Stimulated activated naive CD8-positive, alpha-beta T cell treated with anti-CD3 and anti-CD28 coated beads, Interleukin-15, amount 100 ng/mL, for 72 hours (primary cell): ENCODE results near the gene OR2L13.
"Not testable (repeated sequence)": the region's sequence is repeated elsewhere in the genome, so short reads cannot be mapped to it uniquely, and the experiment has no call there.

Experiments used
- ATAC-seq: fragments of 150-1000 bp; cut with Tn5 transposase; 2 replicates; pipeline ENCODE4 v1.10.0; 2021; ENCODE audit warnings: mild to moderate bottlenecking, moderate library complexity
- DNase-seq, 2 donors: peaks; one replicate each; pipeline ENCODE4 v3.0.0; 2021 to 2022
- H3K27ac Mint-ChIP-seq, 2 donors: one replicate each; pipeline ENCODE4 v1.8.0; 2022; ENCODE audit warnings: mild to moderate bottlenecking in 2 of 2, mixed read lengths in 2 of 2, moderate library complexity in 2 of 2
- H3K27me3 Mint-ChIP-seq: one replicate; pipeline ENCODE4 v1.8.0; 2022; ENCODE audit warnings: mixed read lengths
- H3K4me1 Mint-ChIP-seq: one replicate; pipeline ENCODE4 v1.8.0; 2022; ENCODE audit warnings: mild to moderate bottlenecking, mixed read lengths
- H3K4me3 Mint-ChIP-seq, 2 donors: one replicate each; pipeline ENCODE4 v1.8.0; 2022; ENCODE audit warnings: mild to moderate bottlenecking in 2 of 2, mixed read lengths in 2 of 2, moderate library complexity in 1 of 2
- H3K9me3 Mint-ChIP-seq, 2 donors: one replicate each; pipeline ENCODE4 v1.8.0; 2022; ENCODE audit warnings: mixed read lengths in 2 of 2

OR2L13 gene, protein sequence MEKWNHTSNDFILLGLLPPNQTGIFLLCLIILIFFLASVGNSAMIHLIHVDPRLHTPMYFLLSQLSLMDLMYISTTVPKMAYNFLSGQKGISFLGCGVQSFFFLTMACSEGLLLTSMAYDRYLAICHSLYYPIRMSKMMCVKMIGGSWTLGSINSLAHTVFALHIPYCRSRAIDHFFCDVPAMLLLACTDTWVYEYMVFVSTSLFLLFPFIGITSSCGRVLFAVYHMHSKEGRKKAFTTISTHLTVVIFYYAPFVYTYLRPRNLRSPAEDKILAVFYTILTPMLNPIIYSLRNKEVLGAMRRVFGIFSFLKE

DNA sequence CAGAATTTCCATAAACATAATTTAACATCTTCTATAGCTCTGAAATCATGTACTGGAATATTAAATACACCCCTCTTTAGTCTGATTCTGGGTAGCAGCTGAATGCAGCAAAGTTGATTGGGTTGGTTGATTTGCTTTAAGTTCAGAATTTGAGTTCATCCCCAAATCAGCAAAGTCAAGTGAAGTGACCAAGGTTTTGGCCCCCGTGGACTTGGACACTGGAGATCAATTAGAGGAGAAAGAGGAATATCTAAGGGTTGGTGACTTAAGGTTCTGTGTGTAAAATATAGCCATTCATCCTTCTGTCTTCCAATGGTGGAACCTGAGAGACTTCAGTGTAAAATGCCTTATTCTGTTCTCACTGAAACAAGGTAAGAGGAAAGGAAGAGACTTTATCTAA, at the start of gene OR2L13:
TSS of gene OR2L13 (plus strand) at position 301 of the 400 bp plus-strand sequence. CDS start 4,192 bp downstream, outside the sequence.
- Mint-ChIP-seq H3K27me3 (no peaks in the 10 kb centered on the region), H3K27ac (no peak within 1 kb of the TSS), H3K4me1 (no peaks in the 10 kb centered on the region), H3K4me3 (no peak within 1 kb of the TSS), H3K9me3 (peaks cover 20 to 32% of the 10 kb centered on the region in 2 donors)
- DNase-seq (no peak), ATAC-seq (no peak)

DNA sequence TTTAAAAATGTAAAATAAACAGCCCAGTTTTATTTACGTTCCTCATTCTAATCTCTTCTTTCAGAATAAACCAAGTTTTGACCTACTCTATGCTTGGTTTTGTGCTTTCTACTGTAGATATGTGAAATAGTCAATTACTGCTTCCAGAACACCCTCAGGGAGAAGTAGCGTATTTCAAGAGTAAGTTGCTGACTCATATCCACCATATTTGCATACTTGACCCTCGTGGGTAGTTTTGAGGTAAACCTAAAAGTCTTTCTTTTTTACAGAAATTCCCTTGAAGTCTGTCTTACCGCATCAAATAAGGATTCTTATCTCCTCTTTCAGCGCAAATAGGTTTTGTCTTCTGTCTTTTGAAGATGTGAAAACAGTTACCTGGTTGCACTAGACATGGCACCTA, 49.8 kb upstream of the OR2L13 start:
- peaks cover 23 to 38% of the 10 kb centered on the region in 2 donors for H3K9me3 Mint-ChIP-seq
- no peaks in the 10 kb centered on the region for H3K4me1 Mint-ChIP-seq
- ATAC-seq (no peak), DNase-seq (no peak)
- H3K27ac Mint-ChIP-seq: no peak overlapping the region
- no peak overlapping the region for H3K4me3 Mint-ChIP-seq
- H3K27me3 Mint-ChIP-seq: no peaks in the 10 kb centered on the region

DNA sequence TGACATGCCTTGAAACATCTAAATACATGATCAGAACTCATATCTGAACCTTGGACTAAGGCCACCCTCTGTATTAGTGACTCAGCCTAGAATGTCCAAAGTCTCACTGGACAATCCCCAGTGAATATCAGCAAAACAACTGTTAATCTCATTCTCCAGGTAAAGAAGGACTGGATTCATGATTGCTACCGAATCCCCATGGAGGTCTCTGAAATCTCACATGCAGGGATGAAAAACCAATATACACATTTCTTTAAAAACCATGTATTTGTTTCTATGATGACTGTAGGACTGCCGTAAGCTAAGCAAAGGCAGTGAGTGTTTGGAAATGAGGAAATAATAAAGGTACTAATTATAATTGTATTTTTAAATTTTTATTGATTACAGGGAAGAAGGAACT, 48.4 kb upstream of the OR2L13 start, which contains the start of gene OR2L3:
TSS of gene OR2L3 (plus strand) at position 301 of the 400 bp plus-strand sequence. CDS start 13,846 bp downstream, outside the sequence.
- no peak for ATAC-seq
- H3K4me3 Mint-ChIP-seq: no peak within 1 kb of the TSS

DNA sequence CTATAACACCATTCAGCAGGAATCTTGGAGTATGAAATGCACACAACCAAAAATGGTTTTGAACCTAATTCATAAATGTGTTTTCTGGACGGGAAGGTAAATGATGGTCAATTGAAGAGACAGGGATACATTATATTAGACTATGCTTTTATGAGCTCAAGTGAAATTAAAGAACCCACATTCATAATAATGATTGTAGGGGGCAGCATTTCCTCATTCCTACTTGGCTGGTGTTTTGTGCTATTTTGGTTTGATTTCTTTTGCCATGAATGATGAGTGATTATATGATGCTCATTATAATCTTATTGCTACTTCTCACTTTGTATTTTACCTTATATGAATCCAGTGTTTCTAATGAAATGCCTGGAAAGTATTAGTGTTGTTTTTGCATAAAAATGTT, 48.0 kb upstream of the OR2L13 start:
- no peak for DNase-seq
- no peak for ATAC-seq
- Mint-ChIP-seq H3K27me3 (no peaks in the 10 kb centered on the region), H3K4me3 (no peak overlapping the region), H3K4me1 (no peaks in the 10 kb centered on the region), H3K9me3 (peaks cover 19 to 33% of the 10 kb centered on the region in 2 donors), H3K27ac (no peak overlapping the region)

More for the DNA sequence above, 48.4 kb upstream of the OR2L13 start, which contains the start of gene OR2L3:
- Mint-ChIP-seq H3K27me3 (no peaks in the 10 kb centered on the region), H3K27ac (no peak within 1 kb of the TSS), H3K9me3 (peaks cover 19 to 33% of the 10 kb centered on the region in 2 donors), H3K4me1 (no peaks in the 10 kb centered on the region)
- no peak for DNase-seq

DNA sequence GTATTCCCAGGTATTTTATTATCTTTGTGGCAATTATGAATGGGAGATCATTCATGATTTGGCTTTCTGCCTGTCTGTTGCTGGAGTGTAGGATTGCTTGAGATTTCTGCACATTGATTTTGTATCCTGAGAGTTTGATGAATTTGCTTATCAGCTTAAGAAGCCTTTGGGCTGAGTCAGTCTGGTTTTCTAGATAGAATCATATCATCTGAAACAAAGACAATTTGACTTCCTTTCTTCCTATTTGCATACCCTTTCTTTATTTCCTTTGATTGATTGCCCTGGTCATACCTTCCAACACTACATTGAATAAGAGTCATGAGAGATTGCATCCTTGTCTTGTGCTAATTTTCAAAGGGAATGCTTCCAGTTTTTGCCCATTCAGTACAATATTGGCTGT, 40.3 kb upstream of the OR2L13 start:
- no peak for DNase-seq
- no peak overlapping the region for H3K27ac Mint-ChIP-seq
- no peak for ATAC-seq
- H3K4me1 Mint-ChIP-seq: no peaks in the 10 kb centered on the region
- no peak overlapping the region for H3K4me3 Mint-ChIP-seq
- H3K27me3 Mint-ChIP-seq: no peaks in the 10 kb centered on the region
- H3K9me3 Mint-ChIP-seq: peaks cover 4 to 34% of the 10 kb centered on the region in 2 donors

DNA sequence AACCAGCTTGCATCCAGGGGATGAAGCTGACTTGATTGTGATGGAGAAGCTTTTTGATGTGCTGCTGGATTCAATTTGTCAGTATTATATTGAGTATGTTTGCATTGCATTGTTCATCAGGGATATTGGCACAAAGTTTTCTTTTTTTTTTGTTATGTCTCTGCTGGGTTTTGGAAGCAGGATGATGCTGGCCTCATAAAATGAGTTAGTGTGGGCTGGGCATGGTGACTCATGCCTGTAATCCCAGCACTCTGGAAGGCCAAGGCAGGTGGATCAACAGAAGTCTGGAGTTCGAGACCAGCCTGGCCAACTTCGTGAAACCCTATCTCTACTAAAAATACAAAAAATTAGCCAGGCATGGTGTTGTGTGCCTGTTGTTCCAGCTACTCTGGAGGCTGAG, 39.7 kb upstream of the OR2L13 start:
- H3K4me3 Mint-ChIP-seq: no peak overlapping the region
- ATAC-seq (no peak), DNase-seq (no peak)
- H3K27me3 Mint-ChIP-seq: no peaks in the 10 kb centered on the region
- H3K4me1 Mint-ChIP-seq: no peaks in the 10 kb centered on the region
- H3K9me3 Mint-ChIP-seq: peaks cover 4 to 34% of the 10 kb centered on the region in 2 donors
- H3K27ac Mint-ChIP-seq: no peak overlapping the region

DNA sequence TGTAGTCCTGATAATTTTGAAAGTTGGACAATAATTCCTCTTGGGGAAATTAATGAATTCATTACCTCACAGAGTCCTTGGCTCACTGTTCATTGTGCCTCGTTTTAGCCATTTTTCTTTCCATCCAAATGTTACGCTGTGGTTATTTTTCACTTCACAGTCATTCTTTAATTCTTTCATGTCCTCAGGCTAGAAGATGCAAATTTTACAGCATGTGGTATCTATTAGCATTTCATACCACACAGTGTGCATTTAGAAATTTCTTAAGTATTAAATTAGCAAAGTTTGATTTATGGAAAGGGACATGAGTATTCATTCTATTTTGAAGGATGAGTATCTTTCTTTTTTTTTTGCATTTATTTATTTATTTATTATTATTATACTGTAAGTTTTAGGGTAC, 29.9 kb upstream of the OR2L13 start:
- H3K9me3 Mint-ChIP-seq: peaks cover 15 to 21% of the 10 kb centered on the region in 2 donors
- no peak overlapping the region for H3K27ac Mint-ChIP-seq
- H3K4me1 Mint-ChIP-seq: no peaks in the 10 kb centered on the region
- DNase-seq (no peak), ATAC-seq (no peak)
- no peak overlapping the region for H3K4me3 Mint-ChIP-seq
- H3K27me3 Mint-ChIP-seq: no peaks in the 10 kb centered on the region

DNA sequence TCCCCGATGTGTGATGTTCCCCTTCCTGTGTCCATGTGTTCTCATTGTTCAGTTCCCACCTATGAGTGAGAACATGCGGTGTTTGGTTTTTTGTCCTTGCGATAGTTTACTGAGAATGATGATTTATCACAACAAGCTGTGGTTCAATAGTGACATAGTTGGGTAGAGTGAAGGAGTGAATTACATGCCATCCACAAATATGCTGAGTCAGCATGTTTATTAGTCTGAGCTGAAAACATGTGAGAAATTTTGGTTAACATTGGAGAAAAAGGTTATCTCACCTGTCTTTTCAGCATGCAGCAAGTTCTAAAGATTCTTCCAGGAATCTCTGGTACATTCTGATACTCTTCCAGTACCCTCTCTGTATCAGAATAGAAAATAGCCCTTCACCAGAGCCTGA, 29.4 kb upstream of the OR2L13 start:
- ATAC-seq (no peak), DNase-seq (no peak)
- no peak overlapping the region for H3K4me3 Mint-ChIP-seq
- no peaks in the 10 kb centered on the region for H3K4me1 Mint-ChIP-seq
- H3K27me3 Mint-ChIP-seq: no peaks in the 10 kb centered on the region
- H3K27ac Mint-ChIP-seq: no peak overlapping the region
- H3K9me3 Mint-ChIP-seq: peaks cover 19 to 21% of the 10 kb centered on the region in 2 donors

DNA sequence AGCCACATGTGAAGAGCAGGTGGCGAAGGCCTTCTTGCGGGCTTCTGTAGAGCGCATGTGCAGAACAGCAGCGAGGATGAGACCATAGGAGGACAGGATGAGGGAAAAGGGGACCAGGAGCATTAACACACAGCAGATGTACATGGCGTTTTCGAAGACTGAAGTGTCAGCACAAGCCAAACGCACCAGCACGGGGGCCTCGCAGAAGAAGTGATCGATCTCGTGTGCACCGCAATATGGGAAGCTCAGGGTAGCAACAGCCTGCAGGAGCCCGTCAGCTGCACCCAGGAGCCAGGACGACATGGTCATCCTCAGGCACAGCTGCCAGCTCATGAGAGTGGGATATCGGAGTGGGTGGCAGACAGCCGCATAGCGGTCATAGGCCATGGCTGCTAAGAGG, 11.1 kb upstream of the OR2L13 start:
- not testable (repeated sequence) for H3K4me1 Mint-ChIP-seq, H3K27ac Mint-ChIP-seq, H3K9me3 Mint-ChIP-seq, DNase-seq, H3K27me3 Mint-ChIP-seq, ATAC-seq, H3K4me3 Mint-ChIP-seq

DNA sequence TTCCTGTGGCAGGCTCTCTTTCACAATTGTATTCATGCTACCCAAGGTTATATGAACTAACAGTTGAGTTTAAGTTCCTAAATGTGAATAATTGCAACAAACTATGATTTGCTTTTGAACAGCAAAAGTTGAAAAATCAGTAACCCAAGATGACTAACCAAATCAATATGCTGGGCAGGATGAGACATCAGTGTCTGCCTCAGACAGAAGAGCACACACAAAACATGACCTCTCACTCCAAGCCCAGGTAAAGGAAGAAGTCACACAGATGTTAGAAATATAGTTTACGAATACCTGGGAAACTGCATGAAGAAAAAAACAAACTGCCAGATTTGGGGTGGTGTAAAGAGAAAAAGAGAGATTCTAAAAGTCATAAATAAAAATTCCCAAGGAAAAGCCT, 3.5 kb downstream of the OR2L13 start:
- DNase-seq (no peak), ATAC-seq (no peak)
- no peak overlapping the region for H3K4me3 Mint-ChIP-seq
- no peaks in the 10 kb centered on the region for H3K4me1 Mint-ChIP-seq
- no peaks in the 10 kb centered on the region for H3K27me3 Mint-ChIP-seq
- peaks cover 8 to 20% of the 10 kb centered on the region in 2 donors for H3K9me3 Mint-ChIP-seq
- no peak overlapping the region for H3K27ac Mint-ChIP-seq

DNA sequence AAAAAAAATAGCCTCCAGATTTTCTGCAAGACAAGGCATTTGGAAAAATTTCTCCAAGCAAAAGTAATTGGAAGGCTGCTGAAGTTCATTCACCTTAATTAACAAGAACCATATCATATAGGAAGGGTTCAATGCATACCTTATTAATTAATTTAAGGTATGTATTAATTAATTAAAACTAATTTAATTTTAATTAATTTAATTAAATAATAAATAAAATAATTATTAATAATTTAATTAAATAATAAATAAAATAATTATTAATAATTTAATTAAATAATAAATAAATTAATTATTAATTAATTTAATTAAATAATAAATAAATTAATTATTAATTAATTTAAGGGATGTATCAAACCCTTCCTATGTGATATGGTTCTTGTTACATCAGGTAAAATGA, 7.9 kb downstream of the OR2L13 start:
- no peak for DNase-seq
- Mint-ChIP-seq H3K9me3 (peaks cover 4 to 18% of the 10 kb centered on the region in 2 donors), H3K27me3 (no peaks in the 10 kb centered on the region), H3K4me3 (no peak overlapping the region), H3K27ac (no peak overlapping the region), H3K4me1 (no peaks in the 10 kb centered on the region)
- no peak for ATAC-seq

DNA sequence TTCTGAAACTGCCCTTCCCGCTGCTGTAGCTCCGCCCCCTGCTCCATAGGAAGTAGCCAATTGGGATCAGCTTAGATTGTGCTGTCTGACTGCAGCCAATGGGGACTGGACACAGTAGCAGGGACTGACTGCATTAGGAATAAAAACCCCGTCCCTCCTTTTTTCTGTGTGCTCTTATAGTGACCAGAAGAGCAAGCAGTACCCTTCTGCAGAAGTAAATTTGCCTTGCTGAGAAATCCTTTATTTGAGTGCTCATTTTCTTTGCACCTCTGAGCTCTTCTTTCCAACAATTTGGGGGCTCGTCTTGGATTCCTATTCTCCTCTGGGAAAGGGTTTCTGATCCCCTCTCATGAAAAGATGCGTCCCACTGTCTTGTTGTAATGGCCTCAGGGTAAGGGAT, 16.2 kb downstream of the OR2L13 start:
- H3K4me3 Mint-ChIP-seq: no peak overlapping the region
- H3K4me1 Mint-ChIP-seq: no peaks in the 10 kb centered on the region
- H3K27ac Mint-ChIP-seq: no peak overlapping the region
- H3K9me3 Mint-ChIP-seq: peaks cover 32 to 51% of the 10 kb centered on the region in 2 donors
- H3K27me3 Mint-ChIP-seq: no peaks in the 10 kb centered on the region
- ATAC-seq (no peak), DNase-seq (no peak)

DNA sequence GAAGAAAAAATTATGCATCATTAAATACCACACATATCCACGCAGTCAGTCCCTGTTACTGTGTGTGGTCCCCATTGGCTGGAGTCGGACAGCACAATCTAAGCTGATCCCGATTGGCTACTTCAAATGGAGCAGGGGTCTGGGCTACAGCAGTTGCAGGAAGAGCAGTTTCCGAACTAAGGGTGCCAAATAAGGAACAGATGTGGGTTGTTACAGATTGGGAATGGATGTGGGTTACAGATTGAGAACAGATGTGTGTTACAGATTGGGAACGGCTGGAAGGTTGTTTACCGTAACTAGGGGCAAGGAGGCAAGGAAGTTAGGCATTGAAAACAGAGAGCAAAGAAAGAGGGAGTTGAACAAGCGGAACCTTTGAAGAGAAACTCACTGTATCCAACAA, 19.9 kb downstream of the OR2L13 start:
- Mint-ChIP-seq H3K9me3 (peaks cover 26 to 38% of the 10 kb centered on the region in 2 donors), H3K4me1 (no peaks in the 10 kb centered on the region), H3K27ac (no peak overlapping the region), H3K4me3 (no peak overlapping the region), H3K27me3 (no peaks in the 10 kb centered on the region)
- DNase-seq (no peak), ATAC-seq (no peak)

DNA sequence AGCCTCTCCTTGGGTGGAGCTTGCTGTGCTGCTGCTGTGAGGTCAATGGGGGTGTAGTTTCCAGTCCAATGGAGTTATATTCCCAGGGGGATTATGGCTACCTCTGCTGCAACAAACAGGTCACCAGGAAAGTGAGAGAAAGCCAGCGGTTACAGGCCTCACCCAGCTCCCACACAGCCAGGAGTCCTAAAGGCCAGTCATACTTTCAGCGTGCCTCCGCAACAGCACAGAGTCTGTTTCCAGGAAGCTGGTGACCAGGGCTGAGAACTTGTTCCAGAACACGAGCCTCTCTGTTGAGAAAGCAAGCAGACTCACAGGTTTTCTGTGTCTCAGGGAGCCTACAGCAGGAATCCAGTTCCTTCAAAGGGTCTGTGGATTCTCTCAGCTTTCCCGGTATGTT, 32.7 kb downstream of the OR2L13 start:
- ATAC-seq (no peak), DNase-seq (no peak)
- no peak overlapping the region for H3K27ac Mint-ChIP-seq
- H3K27me3 Mint-ChIP-seq: no peaks in the 10 kb centered on the region
- H3K9me3 Mint-ChIP-seq: peaks cover 22 to 29% of the 10 kb centered on the region in 2 donors
- no peak overlapping the region for H3K4me3 Mint-ChIP-seq
- H3K4me1 Mint-ChIP-seq: no peaks in the 10 kb centered on the region

DNA sequence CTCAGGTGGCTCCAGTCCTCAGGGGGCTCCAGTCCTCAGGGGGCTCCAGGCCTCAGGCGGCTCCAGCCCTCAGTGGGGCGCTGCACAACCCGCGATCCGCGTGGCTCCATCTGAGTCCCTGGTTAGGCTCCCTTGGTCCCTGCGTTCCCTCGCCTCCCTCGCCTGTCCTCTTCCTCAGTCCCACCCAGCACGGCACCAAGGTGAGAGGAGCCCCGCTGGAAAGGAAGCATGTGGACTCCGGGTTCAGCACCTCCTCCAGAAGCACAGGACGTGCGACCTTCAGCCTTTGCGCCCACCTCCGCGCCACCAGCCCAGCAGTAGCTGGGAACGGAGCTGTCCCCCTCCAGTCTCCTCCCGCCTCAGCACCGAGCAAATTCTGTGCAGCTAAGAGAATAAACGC, 41.8 kb downstream of the OR2L13 start:
- no peak for DNase-seq

DNA sequence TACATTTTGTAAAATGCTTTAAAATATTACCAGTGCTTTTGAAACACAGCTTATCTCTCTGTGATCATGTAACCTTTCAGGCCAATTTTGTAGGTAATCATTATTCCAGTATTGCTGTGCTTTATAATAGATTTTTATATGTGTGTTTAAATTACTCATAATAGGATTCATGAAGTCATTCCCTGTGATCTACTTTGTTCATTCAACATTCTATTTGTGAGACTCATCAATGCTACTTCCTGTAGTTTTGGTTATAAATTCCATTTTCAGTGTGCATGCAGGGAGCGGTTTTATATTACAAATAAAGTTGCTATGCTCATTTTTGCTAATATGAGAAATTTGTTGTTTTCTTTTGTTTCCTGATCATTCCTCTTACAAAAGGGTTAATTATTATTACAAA, 45.9 kb downstream of the OR2L13 start:
- DNase-seq (no peak), ATAC-seq (no peak)
- Mint-ChIP-seq H3K27me3 (no peaks in the 10 kb centered on the region), H3K4me1 (no peaks in the 10 kb centered on the region), H3K9me3 (peaks cover 7 to 10% of the 10 kb centered on the region in 2 donors), H3K27ac (no peak overlapping the region), H3K4me3 (no peak overlapping the region)

More for the DNA sequence above, 41.8 kb downstream of the OR2L13 start:
- Mint-ChIP-seq H3K27me3 (no peaks in the 10 kb centered on the region), H3K4me1 (no peaks in the 10 kb centered on the region), H3K4me3 (no peak overlapping the region), H3K9me3 (peaks cover under 1 to 12% of the 10 kb centered on the region in 2 donors), H3K27ac (no peak overlapping the region)
- no peak for ATAC-seq

DNA sequence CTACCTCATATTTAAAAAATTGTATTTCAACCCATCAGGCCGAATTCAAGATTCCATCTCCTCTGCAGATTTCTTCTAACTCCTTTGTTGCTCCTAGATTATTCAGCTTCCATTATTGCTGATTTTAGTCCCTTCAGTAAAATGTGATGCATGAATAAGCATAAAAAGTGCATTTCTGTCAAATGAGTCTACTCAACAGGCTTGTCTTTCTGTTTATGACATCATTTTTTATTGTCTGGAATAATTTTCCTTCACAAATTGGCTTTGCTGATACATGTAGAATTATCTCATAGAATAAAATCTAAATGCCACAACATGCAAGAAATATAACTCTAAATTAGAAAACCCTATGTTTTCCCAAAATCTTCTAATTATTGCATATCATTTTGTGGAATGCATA, 48.3 kb downstream of the OR2L13 start:
- no peak overlapping the region for H3K4me3 Mint-ChIP-seq
- no peak overlapping the region for H3K27ac Mint-ChIP-seq
- peaks cover 14 to 23% of the 10 kb centered on the region in 2 donors for H3K9me3 Mint-ChIP-seq
- ATAC-seq (no peak), DNase-seq (no peak)
- no peaks in the 10 kb centered on the region for H3K4me1 Mint-ChIP-seq
- no peaks in the 10 kb centered on the region for H3K27me3 Mint-ChIP-seq
